ELR (cell line): ENCODE results near the gene PHF21B.
"Not testable (repeated sequence)": the region's sequence is repeated elsewhere in the genome, so short reads cannot be mapped to it uniquely, and the experiment has no call there.

Experiments
- DNase-seq: peaks from one replicate; pipeline ENCODE4 v3.0.0-alpha.2; 2015; ENCODE audit warnings: low read depth

The PHF21B gene

DNA sequence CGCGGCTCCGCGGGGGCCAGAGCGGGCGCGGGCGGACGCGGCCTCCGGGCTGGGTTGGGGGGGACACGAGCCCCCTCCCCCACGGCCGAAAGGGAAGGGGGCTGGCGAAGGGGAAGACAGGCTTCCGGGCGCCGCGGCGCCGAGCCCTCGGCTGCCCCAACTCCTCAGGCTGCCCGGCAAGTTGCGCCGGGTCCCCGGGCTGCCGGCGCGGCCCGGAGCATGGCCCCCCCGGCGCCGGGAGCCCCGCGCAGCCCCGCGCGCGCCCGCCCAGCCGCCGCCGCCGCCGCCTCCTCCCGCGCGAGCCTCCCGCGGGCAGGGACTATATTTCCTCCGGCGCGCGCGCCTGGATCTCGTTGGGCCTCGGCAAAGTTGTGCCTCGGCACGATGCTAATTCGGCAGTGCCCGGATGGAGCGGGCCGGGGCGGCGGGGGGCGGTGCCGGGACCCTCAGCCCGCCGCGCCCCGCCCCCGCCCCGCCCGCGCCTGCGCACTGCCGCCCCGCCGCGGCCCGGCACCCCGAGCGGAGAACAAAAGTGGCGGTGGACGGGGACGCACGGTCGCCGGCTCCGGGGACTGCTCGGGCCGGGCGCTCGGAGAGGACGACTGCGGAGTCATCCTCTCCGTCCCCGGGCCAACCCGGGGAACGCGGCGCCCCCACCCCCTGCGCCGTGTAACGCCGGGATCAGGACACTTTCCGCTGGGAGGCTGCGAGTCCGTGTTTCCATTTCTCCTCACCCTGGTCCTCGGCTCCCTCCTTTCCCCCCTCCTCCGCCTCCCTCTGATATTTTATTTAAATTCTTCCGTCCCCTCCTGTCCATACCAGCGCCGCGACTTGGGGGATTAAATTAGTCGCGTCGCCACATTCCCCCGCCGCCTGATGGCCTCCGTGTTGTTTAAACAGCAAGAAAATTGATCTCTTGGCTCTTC is at the start of gene PHF21B:
Gene PHF21B (minus strand): TSS at position 400 of the 926 bp plus-strand sequence. CDS start 456 bp downstream, outside the sequence.
- peak; percentile 30 for DNase-seq

DNA sequence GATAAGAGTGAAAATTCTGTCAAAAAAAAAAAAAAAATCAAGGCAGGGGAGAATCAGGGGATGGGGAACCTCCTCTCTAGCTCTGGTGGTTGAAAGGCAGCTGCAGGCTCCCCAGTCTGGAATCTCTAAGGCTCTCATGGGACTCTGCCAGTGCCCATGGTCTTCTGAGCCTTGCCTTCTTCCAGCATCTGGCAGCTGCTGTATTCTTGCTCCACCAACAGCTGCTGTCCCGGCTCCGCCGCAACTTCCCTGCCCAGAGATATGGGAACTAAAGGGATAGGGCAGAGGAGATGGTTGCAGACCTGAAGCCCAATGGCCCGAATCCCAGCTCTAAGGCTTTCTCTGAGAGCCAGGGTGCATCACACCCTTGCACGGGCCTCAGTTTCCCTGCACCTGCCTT is 49.5 kb upstream of the PHF21B start:
- DNase-seq = no peak

GRCh38 chr22:45058622-45058912 is 48.8 kb upstream of the PHF21B start:
- no peak for DNase-seq

DNA sequence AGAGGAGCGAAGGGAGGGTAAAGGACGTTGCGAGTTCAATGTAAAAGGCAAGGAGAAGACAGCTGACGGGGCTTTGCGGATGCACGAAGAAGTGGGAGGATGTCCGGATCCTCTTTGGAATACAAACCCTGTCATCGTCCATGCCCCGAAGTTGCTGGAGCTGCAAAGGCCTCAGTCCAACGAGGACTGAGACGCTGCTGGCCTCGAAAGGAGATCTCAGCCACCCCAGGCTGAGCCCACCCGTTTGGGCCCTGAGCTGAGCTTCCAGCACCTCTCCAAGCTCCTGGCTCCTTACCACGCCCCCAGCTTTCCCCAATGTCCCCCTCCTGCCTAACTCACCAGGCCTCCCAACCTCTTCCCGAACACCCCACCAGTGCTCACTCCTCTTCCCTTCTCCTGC is 46.1 kb upstream of the PHF21B start:
- DNase-seq = no peak

GRCh38 chr22:45053571-45053970 is 43.8 kb upstream of the PHF21B start:
- no peak for DNase-seq

- no peak for DNase-seq
Observed at GRCh38 chr22:45053094-45053493, 43.3 kb upstream of the PHF21B start.

DNA sequence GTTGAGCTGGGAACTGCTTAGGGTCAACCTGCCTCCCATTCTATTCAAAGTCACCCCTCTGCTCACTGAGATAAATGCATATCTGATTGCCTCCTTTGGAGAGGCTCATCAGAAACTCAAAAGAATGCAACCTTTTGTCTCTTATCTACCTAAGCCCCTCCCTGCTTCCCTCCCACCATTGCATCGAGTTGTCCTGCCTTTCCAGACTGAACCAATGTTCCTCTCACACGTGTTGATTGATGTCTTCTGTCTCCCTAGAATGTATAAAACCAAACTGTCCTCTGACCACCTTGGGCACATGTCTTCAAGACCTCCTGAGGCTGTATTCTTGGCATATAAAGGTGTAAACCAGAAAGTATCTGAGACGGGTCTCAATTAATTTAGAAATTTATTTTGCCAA is 42.9 kb upstream of the PHF21B start:
- not testable (repeated sequence) for DNase-seq

DNA sequence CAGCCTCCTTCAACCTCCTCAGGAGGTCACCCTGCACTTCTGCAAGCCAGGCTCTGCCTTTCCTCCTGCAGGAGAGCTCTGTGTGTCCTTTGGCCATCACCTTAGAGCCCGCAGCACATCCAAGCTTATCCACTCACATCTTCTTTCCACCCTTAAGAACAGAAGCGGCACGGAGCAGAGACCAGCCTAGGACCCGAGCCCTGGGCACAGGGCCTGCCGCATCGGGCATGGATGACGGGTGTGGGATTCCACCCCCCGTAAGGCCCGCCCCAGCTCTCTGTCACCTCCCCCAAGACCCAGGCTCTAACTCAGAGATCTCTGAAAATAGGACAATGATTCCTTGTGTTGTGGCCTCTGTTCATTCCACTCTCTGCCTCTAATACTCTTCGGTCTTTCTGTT is 42.1 kb upstream of the PHF21B start:
- DNase-seq = no peak

DNA sequence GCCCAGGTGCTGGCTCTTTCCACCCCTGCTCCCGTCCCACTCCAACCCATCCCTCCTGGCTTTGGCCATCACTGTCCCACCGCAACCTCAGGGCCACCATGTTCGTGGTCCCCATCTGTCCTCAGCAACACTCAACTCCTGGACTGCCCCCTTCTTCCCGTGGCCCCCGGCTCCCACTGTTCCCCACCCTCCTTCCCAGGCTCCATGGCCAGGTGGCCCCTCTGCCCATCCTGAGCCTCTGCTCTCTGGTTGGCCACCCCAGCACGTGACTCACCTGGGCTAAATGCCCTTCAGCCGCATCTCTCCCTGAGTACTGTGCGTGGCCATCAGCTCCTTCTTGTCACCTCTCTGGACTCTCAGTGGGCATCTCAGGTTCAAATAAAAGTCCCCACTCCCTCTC is 41.6 kb upstream of the PHF21B start:
- DNase-seq = no peak

DNA sequence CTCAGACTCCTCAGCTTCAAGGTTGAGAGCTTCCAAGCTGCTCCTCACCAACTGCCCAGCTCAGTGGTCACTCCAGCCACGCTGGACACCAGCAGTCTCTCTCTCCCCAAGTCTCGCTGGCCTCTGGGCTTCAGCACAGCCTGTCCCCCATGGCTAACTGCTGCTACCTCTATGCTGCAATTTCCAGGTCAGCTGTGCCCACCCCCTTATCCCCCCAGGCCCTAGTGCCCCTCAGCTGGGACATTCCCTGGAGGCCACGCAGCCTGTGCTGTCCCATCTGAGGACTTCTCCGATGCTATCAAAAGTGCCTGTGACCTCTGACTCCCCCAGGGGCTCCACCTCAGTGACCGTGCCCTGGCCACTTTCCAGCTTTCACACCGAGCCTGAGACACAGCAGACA is 37.5 kb upstream of the PHF21B start:
- DNase-seq = no peak

- DNase-seq = no peak
Observed at GRCh38 chr22:45045208-45045607, 35.4 kb upstream of the PHF21B start.

DNA sequence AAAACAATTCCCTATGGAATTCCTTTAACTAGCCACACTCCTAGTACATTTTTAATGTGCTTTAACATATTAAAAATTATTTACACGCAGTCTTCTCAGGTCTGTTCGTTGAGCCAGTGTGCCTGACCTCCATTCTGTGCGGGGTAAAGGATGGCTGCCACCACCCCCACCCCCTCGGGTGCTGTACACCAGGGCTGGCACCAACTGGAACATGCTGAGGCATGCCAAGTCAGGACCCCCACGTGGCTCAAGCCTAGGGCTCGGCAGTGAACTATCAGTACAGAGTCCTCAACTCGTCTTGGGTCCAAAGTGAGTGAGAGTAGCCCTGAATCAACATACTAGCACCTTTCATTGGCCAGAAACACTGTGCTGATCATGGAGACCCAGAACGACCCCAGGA is 32.5 kb upstream of the PHF21B start:
- DNase-seq = no peak

DNA sequence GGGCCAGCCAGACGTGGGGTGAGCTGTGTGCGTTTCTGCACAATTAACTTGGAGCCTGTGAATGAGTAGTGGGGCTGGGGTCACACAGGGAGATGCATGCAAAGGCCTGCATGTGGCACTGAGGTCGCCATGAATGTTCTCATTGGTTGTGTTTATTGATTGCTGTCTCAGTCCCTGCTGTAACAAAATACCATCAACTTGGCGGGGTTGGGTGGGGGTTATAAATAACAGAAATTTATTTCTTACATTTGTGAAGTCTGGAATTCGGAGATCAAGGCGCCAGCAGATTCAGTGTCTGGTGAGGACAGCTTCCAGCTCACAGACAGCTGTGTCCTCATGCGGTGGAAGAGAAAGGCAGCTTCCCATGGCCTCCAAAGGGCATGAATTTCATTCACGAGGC is 29.3 kb upstream of the PHF21B start:
- DNase-seq = no peak

GRCh38 chr22:45036154-45036553 is 26.3 kb upstream of the PHF21B start:
- no peak for DNase-seq

GRCh38 chr22:45034821-45035220 is 25.0 kb upstream of the PHF21B start:
- no peak for DNase-seq

- no peak for DNase-seq
Observed at GRCh38 chr22:45034156-45034555, 24.4 kb upstream of the PHF21B start.

DNA sequence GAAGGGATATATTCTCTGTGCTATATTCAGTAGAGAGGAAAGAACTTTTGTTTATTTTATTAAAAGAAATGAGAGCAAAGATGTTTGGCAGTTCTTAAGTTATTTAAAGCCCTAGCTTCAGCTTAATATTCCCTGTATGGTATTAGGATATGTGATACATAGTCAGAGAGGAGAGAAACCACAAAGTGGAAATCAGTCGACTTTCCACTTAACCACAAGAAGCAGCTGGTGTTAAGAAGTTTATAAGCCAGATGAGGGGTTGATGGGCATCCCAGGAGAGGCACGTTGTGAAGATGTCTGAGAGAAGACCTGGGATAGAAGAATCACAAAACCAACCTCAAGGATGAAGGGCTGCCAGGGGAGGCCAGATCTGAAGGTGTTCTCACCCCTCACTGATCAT is 23.3 kb upstream of the PHF21B start:
- no peak for DNase-seq

- DNase-seq = no peak
Observed at GRCh38 chr22:45031629-45032403, 22.0 kb upstream of the PHF21B start.

DNA sequence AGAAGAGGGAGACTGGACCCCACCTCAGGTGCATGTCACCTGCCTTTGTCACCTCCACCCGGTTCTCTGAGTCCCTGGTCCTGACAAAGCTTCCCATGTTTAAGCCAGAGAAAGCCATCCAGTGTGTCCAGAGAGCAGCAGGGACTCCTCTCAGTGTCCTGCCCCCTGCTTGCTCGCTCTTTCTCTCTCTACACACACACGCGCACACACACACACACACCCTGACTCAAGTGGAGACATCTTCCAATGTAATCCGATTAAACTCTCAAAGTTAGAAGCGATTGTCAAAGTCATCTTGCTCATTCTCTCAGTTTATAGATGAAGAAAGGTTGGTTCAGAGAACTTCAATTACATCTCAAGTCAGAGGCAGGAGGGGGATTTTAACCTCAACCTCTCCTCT is 19.7 kb upstream of the PHF21B start:
- no peak for DNase-seq

- DNase-seq = no peak
Observed at GRCh38 chr22:45026511-45026910, 16.7 kb upstream of the PHF21B start.

- no peak for DNase-seq
Observed at GRCh38 chr22:45023431-45023830, 13.6 kb upstream of the PHF21B start.

GRCh38 chr22:45019861-45020655 is 10.3 kb upstream of the PHF21B start:
- DNase-seq = no peak

- DNase-seq = no peak
Observed at GRCh38 chr22:45014654-45015053, 4.8 kb upstream of the PHF21B start.
